Kidney capillary endothelial cell (primary cell): Measurements from ENCODE around the gene LMAN1.

Experiments used
- DNase-seq: peaks from one replicate; pipeline ENCODE4 v3.0.0-alpha.2; 2018; ENCODE audit warnings: low spot score

LMAN1 gene

GRCh38 chr18:59303006-59303405 lies 56.1 kb downstream of the LMAN1 start:
- no peak for DNase-seq

- no peak for DNase-seq
These were observed 57.1 kb downstream of the LMAN1 start for GRCh38 chr18:59301929-59302328.

GRCh38 chr18:59300676-59301285 lies 58.3 kb downstream of the LMAN1 start:
- no peak for DNase-seq

- no peak for DNase-seq
These were observed 60.2 kb downstream of the LMAN1 start for GRCh38 chr18:59298871-59299270.

- no peak for DNase-seq
These were observed 65.7 kb downstream of the LMAN1 start for GRCh38 chr18:59293317-59293716.

- DNase-seq: no peak
These were observed 72.7 kb downstream of the LMAN1 start for GRCh38 chr18:59286341-59286740.

- DNase-seq: no peak
These were observed 76.7 kb downstream of the LMAN1 start for GRCh38 chr18:59282341-59282740.

GRCh38 chr18:59279722-59280121 lies 79.3 kb downstream of the LMAN1 start:
- DNase-seq: no peak

- no peak for DNase-seq
These were observed 79.9 kb downstream of the LMAN1 start for GRCh38 chr18:59279193-59279592.

GRCh38 chr18:59278793-59279192 lies 80.3 kb downstream of the LMAN1 start:
- no peak for DNase-seq
